ENCODE results near the gene ARHGAP35. TPM values are rescaled to one million over a fixed set of nuclear protein-coding genes. Genes with fewer than 3 reads are reported as not detected.

Gene ARHGAP35
- total RNA-seq, 1 experiment from 2014 or later: 84.8 TPM

DNA sequence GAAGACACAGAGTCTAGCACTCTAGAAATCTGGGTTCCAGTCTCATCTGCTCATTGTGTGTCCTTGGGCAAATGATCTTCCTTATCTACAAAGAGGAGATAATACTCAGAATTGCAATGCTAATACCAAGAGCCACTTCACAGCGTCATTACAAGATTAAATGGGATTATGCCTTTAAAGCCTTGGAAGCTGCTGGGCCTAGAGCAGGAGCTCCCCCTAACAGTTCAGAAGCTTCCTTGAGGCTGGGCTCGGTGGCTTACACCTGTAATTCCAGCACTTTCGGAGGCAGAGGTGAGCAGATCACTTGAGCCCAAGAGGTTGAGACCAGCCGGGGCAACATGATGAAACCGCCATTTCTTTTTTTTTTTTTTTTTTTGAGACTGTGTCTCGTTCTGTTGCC lies 37.7 kb upstream of the ARHGAP35 start:
- no peaks in the 10 kb centered on the region for H3K36me3 Mint-ChIP-seq (ENCODE audit: insufficient read depth, unreplicated experiment)
- DNase-seq: no peak
- TF ChIP-seq, protein P1, sequence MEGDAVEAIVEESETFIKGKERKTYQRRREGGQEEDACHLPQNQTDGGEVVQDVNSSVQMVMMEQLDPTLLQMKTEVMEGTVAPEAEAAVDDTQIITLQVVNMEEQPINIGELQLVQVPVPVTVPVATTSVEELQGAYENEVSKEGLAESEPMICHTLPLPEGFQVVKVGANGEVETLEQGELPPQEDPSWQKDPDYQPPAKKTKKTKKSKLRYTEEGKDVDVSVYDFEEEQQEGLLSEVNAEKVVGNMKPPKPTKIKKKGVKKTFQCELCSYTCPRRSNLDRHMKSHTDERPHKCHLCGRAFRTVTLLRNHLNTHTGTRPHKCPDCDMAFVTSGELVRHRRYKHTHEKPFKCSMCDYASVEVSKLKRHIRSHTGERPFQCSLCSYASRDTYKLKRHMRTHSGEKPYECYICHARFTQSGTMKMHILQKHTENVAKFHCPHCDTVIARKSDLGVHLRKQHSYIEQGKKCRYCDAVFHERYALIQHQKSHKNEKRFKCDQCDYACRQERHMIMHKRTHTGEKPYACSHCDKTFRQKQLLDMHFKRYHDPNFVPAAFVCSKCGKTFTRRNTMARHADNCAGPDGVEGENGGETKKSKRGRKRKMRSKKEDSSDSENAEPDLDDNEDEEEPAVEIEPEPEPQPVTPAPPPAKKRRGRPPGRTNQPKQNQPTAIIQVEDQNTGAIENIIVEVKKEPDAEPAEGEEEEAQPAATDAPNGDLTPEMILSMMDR (IDR thresholded peaks at IDR 0.05; ENCODE audit: unreplicated experiment): no peak
- BruUV-seq (replicated peaks): no TSS peak
- H3K27me3 Mint-ChIP-seq (ENCODE audit: unreplicated experiment): no peaks in the 10 kb centered on the region
- no peaks in the 10 kb centered on the region for H3K9me3 Mint-ChIP-seq (ENCODE audit: low read depth, unreplicated experiment)
- no peak overlapping the region for H3K4me3 Mint-ChIP-seq (ENCODE audit: low read depth, unreplicated experiment)
- CTCF ChIA-PET: interaction anchor here (0.6 kb wide), 1 partner anchor 1984 kb away, joined by 4 read pairs; no protein-coding TSS in a partner anchor
- H3K27ac Mint-ChIP-seq (ENCODE audit: unreplicated experiment): no peak overlapping the region
- intact Hi-C loops (cut with micrococcal nuclease; ENCODE audit: unreplicated experiment): no loop called here
- H3K4me1 Mint-ChIP-seq (ENCODE audit: low read depth, unreplicated experiment): no peaks in the 10 kb centered on the region

DNA sequence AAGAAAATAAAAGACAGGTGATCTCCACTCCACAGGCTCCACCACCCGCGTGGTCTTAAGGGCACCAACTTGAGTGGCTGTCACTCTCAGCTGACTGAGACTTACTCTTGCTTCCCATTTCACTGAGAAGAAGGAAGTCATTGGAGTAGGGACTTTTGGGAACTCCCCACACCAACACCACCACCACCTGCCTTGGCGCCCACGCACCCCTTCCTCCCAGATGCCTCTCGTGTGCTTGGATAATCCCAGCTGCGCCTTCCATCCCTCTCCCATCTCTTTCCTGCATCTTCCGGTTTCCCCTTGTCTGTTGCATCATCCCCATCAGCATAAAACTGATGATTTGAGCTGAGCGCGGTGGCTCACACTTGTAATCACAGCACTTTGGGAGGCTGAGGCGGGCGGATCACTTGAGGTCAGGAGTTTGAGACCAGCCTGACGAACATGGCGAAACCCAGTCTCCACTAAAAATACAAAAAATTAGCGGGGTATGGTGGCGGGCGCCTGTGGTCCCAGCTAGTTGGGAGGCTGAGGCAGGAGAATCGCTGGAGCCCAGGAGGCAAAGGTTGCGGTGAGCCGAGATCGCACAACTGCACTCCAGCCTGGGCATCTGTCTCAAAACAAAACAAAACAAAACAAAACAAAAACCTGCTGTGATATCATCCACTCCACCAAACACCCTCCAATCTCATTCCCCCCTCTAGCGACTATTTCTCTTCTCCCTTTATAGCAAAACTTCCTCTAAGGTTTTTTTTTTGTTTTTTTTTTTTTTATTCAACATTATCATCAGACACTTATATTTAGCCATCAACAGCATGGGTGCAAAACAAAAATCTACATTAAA lies 35.7 kb upstream of the ARHGAP35 start:
- DNase-seq: no peak
- intact Hi-C loops (cut with micrococcal nuclease; ENCODE audit: unreplicated experiment): no loop called here
- peaks cover 12% of the 10 kb centered on the region for H3K4me1 Mint-ChIP-seq (ENCODE audit: low read depth, unreplicated experiment)
- CTCF ChIA-PET: interaction anchor here (0.6 to 1.1 kb wide), 3 partner anchors 13 to 235 kb away, joined by 3 to 8 read pairs (median 6); no protein-coding TSS in a partner anchor
- H3K27me3 Mint-ChIP-seq (ENCODE audit: unreplicated experiment): no peaks in the 10 kb centered on the region
- no peak overlapping the region for H3K27ac Mint-ChIP-seq (ENCODE audit: unreplicated experiment)
- no TSS peak for BruUV-seq (replicated peaks)
- peaks cover 3% of the 10 kb centered on the region for H3K36me3 Mint-ChIP-seq (ENCODE audit: insufficient read depth, unreplicated experiment)
- TF ChIP-seq, protein P1 (IDR thresholded peaks at IDR 0.05; ENCODE audit: unreplicated experiment): no peak
- no peaks in the 10 kb centered on the region for H3K9me3 Mint-ChIP-seq (ENCODE audit: low read depth, unreplicated experiment)
- H3K4me3 Mint-ChIP-seq (ENCODE audit: low read depth, unreplicated experiment): no peak overlapping the region

DNA sequence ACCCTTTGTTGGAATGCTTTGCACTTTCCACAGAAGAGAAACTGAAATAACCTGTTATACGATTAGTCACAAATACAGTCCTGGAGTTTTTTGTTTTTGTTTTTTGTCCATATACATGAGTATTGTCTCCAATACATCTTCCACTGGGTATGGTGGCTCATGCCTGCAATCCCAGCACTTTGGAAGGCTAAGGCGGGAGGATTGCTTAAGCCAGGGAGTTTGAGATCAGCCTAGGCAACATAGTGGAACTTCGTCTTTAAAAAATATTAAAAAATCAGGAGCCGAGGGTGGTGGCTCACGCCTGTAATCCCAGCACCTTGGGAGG lies 35.1 kb upstream of the ARHGAP35 start:
- H3K27ac Mint-ChIP-seq (ENCODE audit: unreplicated experiment): no peak overlapping the region
- no TSS peak for BruUV-seq (replicated peaks)
- TF ChIP-seq, protein P1 (IDR thresholded peaks at IDR 0.05; ENCODE audit: unreplicated experiment): no peak
- intact Hi-C loops (cut with micrococcal nuclease; ENCODE audit: unreplicated experiment): no loop called here
- peaks cover 12% of the 10 kb centered on the region for H3K4me1 Mint-ChIP-seq (ENCODE audit: low read depth, unreplicated experiment)
- H3K4me3 Mint-ChIP-seq (ENCODE audit: low read depth, unreplicated experiment): no peak overlapping the region
- no peaks in the 10 kb centered on the region for H3K9me3 Mint-ChIP-seq (ENCODE audit: low read depth, unreplicated experiment)
- CTCF ChIA-PET: no interaction called here
- H3K36me3 Mint-ChIP-seq (ENCODE audit: insufficient read depth, unreplicated experiment): peaks cover 6% of the 10 kb centered on the region
- no peaks in the 10 kb centered on the region for H3K27me3 Mint-ChIP-seq (ENCODE audit: unreplicated experiment)
- no peak for DNase-seq

DNA sequence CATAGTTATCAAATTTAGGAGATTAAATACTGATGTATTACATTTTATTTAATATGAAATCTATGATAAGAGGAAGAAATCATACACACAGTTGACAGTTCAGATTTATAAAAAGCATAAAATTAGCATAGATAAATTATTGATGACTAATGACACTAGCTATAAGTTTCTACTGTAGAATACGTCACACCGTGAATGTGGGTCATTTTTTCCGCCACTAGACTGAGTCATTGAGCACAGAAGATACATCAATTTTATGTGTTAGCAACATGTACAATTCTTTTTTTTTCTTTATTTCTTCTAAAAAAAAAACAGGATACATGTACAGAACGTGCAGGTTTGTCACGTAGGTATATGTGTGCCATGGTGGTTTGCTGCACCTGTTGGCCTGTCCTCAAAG lies 32.3 kb upstream of the ARHGAP35 start:
- Mint-ChIP-seq H3K36me3 (ENCODE audit: insufficient read depth, unreplicated experiment) (peaks cover 6% of the 10 kb centered on the region), H3K27me3 (ENCODE audit: unreplicated experiment) (no peaks in the 10 kb centered on the region), H3K9me3 (ENCODE audit: low read depth, unreplicated experiment) (no peaks in the 10 kb centered on the region), H3K4me1 (ENCODE audit: low read depth, unreplicated experiment) (peaks cover 12% of the 10 kb centered on the region), H3K4me3 (ENCODE audit: low read depth, unreplicated experiment) (no peak overlapping the region), H3K27ac (ENCODE audit: unreplicated experiment) (no peak overlapping the region)
- BruUV-seq (replicated peaks): no TSS peak
- CTCF ChIA-PET: no interaction called here
- intact Hi-C loops (cut with micrococcal nuclease; ENCODE audit: unreplicated experiment): no loop called here
- TF ChIP-seq, protein P1 (IDR thresholded peaks at IDR 0.05; ENCODE audit: unreplicated experiment): no peak
- no peak for DNase-seq

All from Calu3 (cell line).